GM18520 (cell line): Measurements from ENCODE around the gene FKBP2.

Experiments
- ATAC-seq: cut with Tn5 transposase; IDR thresholded peaks from one replicate; pipeline ENCODE4 v1.9.1; 2021; ENCODE audit not compliant: unreplicated experiment

The FKBP2 gene

DNA sequence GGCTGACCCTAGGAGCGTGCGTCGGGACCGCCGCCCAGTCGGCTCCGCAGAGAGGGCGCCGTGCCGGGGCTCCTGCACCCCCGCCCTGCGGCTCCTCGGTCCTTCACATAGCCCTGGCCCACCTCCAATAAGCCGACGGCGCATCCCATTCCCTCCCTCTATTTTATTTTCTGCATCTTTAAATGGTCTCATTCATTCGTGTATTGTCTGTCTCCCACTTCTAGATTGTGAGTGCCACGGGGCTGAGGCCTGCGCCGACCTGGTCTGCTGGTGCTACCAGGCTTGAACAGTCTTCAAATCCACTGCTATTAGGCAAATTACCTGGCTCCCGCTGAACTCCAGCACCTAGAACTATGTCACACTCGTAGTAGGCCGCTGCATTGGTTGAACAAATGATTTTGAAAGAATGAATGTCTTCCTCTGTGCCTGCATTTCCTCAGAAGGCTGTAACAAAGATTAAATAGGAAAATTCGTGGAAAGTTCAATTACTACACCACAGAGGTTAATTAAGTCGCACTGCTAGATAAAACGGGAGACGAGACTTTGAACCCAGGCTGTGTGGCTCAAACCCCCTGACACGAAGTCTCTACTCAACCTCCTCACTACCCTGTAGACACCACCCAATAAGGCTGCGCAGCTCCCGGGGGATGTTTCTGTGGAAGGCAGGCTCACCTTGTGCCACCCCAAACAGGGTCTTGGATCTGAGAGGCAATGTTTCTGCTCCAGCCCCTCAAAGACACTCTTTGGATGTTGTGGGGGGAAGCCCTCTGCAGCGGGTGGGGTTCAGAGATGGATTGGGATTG lies 7.0 kb downstream of the FKBP2 start:
- ATAC-seq: no peak

DNA sequence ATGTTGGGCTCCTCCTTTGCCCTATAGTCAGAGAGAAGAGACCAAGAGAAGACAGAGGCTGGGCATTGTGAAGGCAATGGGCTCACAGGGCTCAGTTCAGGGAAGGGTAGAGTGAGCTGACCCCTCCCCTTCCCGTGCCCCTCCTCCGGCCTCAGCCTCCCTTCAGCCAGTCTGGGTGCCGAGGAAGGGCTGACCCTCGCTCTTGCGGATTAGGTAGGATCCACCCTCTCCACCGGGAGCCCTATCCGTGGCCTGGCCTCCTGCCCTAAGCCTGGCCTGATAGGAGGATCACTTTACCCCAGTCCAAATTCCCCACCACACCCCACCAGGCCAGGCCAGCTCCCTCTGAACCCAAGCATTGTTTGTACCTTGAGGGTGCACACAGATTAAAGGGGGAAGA lies 7.7 kb downstream of the FKBP2 start:
- no peak for ATAC-seq

DNA sequence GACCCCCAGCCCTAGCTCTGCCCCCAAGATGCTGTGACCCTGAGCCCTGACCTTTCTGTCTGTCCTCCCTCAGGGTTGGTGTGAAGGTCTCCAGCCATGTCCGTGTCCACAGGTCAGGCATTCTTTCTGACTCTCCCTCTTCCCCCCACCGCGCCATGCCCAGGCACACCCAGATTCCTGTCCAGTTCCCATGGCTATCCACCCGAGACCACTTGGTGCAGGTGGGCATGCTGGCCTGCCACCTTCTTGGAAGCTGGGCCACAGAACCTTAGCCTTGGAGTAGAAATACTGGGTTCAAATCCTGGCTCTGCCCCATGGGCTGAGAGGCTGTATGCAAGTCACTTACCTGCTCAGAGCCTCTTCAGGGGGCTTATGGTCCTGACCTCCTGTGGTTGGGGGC lies 8.1 kb downstream of the FKBP2 start:
- ATAC-seq: no peak

DNA sequence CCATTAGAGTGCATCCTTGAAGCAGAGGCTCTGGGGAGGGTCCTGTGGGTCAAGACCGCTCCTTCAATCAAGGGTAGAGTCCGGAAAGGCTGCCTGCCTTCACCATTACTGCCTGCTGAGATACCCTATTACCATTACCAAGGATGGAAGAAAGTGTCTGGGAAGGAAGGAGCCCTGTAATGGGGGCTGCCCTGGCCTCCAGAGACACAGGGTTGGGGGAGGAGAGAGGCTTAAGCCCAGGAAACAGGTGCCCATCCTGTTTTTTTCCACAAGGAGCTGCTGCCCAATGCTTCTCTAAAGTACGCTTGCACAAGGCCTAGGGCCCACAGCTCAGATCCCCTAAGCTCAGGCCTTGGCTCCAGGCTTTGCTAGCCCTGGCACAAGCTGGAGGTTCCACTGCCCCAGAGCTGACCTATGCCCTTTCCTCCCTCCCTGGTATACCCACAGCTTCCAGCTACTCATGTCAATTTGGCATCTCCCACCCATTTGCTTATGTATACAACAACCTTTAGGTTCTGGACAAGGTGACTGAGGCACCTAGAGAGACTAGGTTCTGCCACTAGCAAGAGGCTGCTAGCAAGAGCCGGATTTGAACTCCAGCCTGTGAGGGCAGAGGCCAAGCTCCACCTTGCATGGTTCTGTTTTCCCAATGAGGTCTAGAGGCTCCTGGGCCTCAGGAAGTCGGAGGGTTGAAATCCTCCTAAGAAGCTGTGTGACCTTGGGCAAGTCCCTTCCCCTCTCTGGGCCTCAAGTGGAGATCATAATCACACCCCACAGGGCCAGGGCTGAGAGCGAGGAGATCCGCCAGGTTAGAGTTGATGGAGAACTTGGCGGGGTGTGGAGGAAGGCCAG lies 8.9 kb downstream of the FKBP2 start:
- ATAC-seq: no peak

DNA sequence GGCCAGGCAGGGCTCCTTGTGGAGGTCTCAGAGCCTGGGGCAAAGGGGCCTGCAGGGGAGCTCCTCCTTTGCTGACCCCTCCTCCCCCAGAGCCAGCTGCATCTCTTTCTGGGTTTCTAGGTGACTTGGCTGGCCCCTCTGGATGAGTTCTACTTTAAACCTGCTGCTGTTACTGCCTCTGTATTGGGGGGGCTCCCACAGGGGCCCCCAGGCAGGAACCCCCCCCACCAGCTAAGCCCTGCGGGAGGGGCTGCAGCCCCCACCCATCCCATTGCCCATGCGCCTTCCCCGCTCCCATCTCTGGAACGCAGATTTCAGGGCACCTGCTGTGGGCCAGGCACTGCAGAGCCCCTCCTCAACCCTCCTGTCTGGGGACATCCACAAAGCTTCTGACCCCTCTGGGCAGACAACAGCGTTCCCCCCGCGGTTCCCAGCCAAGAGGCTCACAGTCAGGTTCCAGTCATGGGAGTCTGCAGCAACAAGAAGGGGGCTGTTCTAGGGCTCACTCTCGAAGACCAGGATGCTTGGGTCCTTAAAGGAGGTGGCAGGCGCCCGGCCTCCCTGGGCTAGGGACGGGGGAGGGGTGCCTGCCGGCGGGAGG lies 9.6 kb downstream of the FKBP2 start:
- no peak for ATAC-seq

DNA sequence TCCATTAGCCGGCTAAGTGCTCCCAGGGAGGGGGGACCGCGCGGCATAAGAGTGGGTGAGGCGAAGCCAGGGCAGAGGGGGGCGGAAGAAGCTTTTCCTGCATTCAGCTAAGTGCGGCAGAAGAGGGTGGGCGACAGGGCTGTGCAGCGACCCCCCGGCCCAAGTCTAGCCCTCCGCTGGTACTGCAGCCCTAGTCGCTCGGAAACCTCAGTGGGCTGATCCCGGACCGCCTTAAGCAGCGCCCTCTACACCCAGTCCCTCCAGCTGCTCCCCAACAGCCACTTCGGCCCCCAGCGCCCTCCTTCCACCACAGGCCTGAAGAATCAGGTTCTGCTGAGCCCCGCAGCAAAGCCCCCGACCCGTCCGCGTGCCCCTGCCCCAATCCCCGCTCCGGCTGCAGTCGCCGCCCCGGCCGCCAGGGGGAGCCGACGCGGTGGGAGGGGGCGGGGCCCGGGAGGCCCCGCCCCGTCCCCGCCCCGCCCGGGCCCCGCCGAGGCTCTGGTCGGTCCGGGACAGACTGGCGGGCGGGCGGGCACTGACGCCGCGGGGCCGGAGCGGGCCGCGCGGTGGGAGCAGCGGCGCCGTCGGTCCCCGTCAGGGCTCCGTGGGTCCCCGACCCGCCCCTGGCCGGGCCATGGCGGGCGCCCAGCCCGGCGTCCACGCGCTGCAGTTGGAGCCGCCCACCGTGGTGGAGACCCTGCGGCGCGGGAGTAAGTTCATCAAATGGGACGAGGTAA lies 10.3 kb downstream of the FKBP2 start, which contains the start of gene PLCB3:
Gene PLCB3 (plus strand): TSS at position 515 of the 737 bp plus-strand sequence. CDS start 120 bp downstream, at position 635.
- no peak for ATAC-seq

DNA sequence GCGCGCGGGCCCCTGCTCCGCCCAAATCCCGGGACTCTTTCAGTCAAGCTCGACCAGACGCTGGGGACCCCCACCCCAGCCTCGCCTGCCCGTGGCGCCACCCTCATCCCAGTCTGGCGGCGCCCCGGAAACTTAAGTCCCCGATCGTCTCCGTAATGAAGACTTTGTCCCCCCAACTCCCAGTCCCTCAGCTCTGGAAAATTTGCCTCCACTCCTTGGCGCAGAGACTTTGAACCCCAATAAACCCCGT lies 10.8 kb downstream of the FKBP2 start:
- ATAC-seq: no peak

DNA sequence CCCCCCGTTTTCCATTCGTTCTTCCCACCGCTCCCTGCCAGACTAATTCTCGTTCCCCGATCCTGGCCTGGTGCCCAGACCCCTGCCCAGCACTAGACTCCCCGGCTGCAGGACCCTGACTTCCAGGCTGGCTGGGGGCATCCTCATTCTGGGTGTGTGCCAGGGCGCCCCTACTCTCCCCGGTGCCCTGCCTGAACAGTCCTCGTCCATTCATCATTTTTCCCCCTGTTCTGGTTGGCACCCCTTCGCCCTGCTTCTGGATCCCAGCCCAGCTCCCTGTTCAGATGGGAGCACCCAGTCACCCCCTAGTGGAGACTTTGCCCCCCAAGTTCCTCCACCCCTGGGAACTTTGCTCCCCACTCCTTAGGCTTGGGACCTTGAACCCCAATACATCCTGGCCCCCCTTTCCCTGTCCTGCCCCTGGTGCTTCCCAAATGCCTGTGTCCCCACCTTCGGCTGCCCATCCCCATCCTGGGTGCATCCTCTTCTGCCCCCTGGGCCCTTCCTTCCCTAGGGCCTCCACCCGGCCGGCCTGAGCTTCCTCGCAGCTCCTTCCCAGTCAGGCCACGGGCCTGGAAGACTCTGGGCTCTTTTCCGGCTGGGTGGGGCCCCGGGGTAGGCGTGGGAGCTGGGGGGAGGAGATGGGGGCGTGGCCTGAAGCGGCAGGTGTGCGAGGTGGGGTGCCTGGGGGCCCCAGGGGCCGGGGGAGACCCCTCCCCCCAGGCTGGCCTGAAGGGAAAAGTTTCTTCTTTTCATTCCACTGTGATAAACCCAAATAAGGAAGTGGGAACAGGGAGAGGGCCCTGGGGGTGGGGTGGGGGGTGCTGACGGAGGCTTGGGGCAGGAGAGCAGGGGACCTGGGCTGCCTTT lies 11.3 kb downstream of the FKBP2 start:
- no peak for ATAC-seq

DNA sequence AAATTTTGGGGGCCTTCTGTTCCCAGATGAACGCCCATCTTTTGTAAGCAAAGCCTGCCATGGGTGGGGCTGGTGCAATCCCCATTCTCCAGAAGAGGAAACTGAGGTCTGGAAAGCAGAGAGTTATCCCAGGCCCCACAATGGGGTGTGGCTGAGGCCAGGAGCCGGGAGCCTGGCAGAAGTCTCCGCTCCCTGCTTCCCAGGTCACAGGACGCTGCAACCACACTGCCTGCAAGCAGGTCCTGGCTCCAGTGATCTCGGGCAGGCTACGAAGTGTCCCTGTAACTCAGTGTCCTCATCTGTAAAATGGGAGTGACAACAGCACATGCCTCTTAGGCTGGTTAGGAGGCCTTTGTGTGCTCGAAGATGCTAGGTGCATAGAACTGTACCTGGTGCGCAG lies 12.1 kb downstream of the FKBP2 start:
- ATAC-seq: no peak

DNA sequence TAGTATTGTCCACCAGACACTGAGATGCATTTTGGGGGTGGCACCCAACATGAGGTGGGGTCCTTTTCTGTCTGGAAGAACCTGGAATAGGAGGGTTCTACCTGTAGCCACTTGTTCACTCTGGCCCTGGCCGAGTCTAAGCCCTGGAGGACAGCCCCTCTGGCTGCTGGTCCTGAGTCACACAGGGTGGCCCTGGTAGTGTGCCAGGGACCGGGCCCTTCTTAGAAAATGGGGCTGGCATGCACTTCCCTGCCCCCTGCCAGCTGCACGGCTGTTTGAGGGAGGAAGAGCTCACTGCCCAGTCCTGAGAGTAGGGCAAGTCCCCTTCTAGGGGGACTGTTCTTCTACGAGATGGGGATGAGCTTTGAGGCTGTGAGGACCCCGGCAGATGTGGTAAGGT lies 12.6 kb downstream of the FKBP2 start:
- ATAC-seq: no peak

DNA sequence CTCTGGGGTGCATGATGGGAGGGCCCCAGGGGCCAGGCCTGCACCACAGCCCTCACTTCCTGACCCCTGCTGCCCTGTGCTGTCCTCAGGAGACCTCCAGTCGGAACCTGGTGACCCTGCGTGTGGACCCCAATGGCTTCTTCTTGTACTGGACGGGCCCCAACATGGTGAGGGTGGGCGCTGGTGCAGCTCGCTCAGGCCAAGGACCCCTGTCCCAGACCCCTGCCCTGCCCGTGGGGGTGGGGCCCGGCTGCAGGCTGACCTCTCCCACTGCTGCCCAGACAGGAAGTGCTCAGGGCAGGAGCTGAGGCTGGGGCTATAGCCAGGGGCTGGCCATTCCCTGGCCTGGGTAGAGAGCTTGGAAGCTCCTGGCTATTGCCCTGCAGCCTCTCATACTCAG lies 13.4 kb downstream of the FKBP2 start:
- no peak for ATAC-seq

DNA sequence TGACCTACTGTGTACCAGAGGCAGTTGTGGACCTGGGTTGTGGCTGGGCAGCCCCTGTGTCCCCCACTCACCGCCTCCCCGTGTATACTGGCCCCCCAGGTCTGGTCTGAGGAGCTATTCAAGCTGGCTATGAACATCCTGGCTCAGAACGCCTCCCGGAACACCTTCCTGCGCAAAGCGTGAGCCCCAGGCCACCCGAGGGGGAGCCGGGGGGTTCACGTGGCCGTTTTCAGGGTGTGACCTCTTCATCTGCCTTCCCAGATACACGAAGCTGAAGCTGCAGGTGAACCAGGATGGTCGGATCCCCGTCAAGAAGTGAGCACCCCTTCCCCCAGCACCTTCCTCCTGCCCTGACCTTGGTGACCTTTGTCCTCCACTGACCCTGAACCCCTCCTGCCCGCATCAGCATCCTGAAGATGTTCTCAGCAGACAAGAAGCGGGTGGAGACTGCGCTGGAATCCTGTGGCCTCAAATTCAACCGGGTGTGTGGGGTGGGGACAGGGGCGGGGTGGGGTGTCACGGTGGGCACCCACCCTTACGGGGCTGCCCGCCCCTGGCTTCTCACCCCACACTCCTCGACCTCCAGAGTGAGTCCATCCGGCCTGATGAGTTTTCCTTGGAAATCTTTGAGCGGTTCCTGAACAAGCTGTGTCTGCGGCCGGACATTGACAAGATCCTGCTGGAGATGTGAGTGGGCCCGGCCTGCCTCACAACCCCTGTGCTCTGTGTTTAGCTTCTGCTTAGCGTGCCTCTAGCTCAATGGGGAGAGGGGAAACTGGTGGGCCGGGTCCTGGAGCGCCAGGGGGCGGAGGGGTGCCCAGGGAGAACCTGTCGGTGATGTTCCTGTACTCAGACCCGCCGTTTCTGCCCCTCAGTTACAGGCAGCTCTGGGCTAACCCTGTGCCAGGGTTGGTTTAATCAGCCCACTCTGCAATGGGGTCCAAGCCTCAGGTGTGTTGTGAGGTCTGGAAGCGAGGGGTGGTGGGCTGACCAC lies 14.5 kb downstream of the FKBP2 start:
- ATAC-seq: no peak

DNA sequence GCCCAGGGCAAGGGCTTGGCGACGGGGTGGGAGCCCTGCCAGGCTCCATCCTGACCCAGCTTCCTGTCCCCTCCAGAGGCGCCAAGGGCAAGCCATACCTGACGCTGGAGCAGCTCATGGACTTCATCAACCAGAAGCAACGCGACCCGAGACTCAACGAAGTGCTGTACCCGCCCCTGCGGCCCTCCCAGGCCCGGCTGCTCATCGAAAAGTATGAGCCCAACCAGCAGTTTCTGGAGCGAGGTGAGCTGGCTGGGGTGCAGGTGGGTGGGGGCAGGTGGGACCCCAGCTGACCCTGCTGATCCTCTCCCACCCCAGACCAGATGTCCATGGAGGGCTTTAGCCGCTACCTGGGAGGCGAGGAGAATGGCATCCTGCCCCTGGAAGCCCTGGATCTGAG lies 15.4 kb downstream of the FKBP2 start:
- no peak for ATAC-seq

DNA sequence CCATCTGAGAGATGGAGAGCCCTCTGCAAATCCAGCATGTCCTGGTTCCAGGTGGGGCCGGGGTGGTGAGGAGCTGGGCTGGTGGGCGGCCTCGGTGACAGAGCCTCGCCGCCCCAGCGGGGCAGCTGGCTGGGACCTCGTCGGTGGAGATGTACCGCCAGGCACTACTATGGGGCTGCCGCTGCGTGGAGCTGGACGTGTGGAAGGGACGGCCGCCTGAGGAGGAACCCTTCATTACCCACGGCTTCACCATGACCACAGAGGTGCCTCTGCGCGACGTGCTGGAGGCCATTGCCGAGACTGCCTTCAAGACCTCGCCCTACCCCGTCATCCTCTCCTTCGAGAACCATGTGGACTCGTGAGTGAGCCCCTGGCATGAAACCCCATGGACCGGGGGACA lies 17.5 kb downstream of the FKBP2 start:
- no peak for ATAC-seq

DNA sequence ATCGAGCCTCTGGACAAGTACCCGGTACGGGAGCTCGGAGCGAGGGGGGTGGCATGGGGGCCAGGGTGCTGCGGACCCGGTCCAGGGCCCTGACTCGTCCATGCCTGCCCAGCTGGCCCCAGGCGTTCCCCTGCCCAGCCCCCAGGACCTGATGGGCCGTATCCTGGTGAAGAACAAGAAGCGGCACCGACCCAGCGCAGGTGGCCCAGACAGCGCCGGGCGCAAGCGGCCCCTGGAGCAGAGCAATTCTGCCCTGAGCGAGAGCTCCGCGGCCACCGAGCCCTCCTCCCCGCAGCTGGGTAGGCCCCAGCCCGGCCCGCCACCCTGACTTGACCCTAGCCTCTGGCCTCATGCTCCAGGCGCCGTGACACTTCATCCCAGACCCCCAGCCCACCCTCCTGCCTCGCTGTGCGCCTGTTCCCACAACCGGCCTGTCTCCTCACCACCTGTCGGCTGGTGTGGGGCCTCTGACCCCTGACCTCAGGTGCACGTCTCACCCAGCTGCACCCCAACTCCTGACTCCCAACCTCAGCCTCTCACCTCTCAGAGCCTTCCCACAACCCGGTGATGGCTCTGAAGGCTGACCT lies 18.1 kb downstream of the FKBP2 start:
- ATAC-seq: no peak

DNA sequence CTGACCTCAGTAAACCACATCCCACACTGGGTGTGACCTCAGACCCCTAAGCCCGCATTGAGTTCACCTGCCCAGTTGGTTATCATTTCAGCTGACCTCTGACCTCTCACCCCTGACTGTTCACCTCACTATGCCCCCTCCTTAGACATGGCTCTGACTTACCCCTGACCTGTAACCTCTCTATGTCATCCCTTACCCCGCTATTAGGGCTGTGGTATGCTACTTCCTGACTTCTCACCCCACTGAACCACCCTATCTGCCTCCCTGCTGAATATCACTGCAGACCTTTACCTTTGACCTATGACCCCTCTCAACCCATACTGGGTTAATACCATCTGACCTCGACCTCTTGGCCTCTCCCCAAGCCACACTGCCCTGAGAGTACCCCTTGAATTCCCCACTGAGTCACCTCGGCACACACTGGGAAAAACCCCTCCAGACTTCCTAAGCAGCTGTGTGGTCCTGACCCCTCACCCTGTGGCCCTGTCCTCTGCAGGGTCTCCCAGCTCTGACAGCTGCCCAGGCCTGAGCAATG lies 18.7 kb downstream of the FKBP2 start:
- no peak for ATAC-seq

DNA sequence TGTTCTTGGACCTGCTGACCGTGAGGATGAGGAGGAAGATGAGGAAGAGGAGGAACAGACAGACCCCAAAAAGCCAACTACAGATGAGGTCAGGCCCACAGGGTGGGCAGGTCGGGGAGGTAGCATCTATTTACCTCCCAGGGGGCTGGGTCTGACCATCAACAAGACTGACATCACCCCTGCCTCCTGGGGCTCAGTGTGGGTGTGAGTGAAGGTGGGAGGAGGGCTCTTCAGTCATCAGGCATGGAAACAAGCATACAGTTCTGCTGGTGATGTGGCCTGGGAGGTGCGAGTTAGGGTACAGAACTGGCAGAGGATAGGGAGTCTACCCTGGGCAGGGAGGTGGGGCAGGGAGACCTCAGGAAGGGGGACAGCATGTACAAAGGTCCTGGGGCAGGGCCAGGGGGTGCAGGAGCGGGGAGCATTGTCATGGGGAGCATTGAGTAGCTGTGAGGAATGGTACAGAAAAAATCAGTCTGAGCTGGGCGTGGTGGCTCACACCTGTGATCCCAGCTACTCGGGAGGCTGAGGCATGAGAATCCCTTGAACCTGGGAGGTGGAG lies 19.3 kb downstream of the FKBP2 start:
- no peak for ATAC-seq

DNA sequence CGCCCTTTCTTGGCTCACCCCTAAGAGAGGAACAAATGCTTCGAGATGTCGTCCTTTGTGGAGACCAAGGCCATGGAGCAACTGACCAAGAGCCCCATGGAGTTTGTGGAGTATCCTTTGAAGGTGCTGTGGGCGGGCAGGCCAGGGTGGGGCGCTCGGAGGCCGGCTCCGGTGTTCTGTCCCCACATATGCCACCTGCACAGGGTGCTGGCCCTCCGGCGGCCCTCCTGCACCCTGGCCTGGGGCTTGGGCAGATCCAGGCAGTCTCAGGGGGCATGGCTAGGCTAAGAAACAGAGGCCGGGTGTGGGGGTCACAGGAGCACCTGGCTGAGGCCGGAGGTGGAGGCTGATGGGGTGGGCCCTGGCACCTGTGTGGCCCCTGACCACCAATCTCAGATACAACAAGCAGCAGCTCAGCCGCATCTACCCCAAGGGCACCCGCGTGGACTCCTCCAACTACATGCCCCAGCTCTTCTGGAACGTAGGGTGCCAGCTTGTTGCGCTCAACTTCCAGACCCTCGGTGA lies 20.7 kb downstream of the FKBP2 start:
- ATAC-seq: no peak
